A549 (cell line): Measurements from ENCODE around the gene GTPBP8.

ENCODE experiments used
- CTCF ChIP-seq: fragments of >200 bp; sonication (Bioruptor Twin); formaldehyde crosslinking; IDR thresholded peaks from 3 replicates; pipeline ENCODE4 v1.5.1; 2016
- EP300 ChIP-seq, 2 experiments: fragments of >200 bp; sonication (Bioruptor Twin); formaldehyde crosslinking; IDR thresholded peaks; 2 replicates in 1 of 2; 3 replicates in 1 of 2; pipeline ENCODE4 v1.6.1; 2016 to 2017
- MAZ ChIP-seq: fragments of 150-350 bp; IDR thresholded peaks from 2 replicates; pipeline ENCODE4 v1.6.1; 2014; ENCODE audit warnings: antibody characterized with exemption, low read depth, low read length, borderline replicate concordance
- USF2 ChIP-seq: fragments of 450-650 bp; IDR thresholded peaks from 2 replicates; pipeline ENCODE4 v1.6.1; 2014; ENCODE audit warnings: antibody characterized with exemption

- no peak for TF ChIP-seq EP300 (IDR thresholded peaks at IDR 0.05)
- TF ChIP-seq USF2: no peak
- no peak for TF ChIP-seq MAZ
- no peak for TF ChIP-seq CTCF
These were observed 17.3 kb downstream of the GTPBP8 start for GRCh38 chr3:113008117-113008516.
